ENCODE measurements around the gene BEX4. TPM values are rescaled to one million over a fixed set of nuclear protein-coding genes. Genes with fewer than 3 reads are reported as not detected.
"Not testable (repeated sequence)": the region's sequence is repeated elsewhere in the genome, so short reads cannot be mapped to it uniquely, and the experiment has no call there.

BEX4 gene
- total RNA-seq, 1 experiment from 2014 or later, result 36.5 TPM

GRCh38 chrX:103215425-103215991 is 600 bp downstream of the BEX4 start:
- no peaks in the 10 kb centered on the region for H3K27me3 ChIP-seq
- peak overlapping the region; percentile 79 for H3K4me3 ChIP-seq
- peak overlapping the region; percentile 77 for H3K27ac ChIP-seq
- no peaks in the 10 kb centered on the region for H3K9me3 ChIP-seq (replicated peaks)
- H3K36me3 ChIP-seq, result peaks cover 6% of the 10 kb centered on the region; the same call in 1 of the 2 replicates
- no peaks in the 10 kb centered on the region for H3K4me1 ChIP-seq
- peak; percentile 48 to 51 for DNase-seq

GRCh38 chrX:103220511-103221323 is 5.8 kb downstream of the BEX4 start:
- Histone ChIP-seq H3K27me3 (no peaks in the 10 kb centered on the region), H3K36me3 (peaks cover 6% of the 10 kb centered on the region; the same call in 1 of the 2 replicates), H3K27ac (no peak overlapping the region), H3K9me3 (replicated peaks) (no peaks in the 10 kb centered on the region), H3K4me1 (no peaks in the 10 kb centered on the region), H3K4me3 (no peak overlapping the region)
- DNase-seq, result no peak

GRCh38 chrX:103225918-103226317 is 11.0 kb downstream of the BEX4 start:
- not testable (repeated sequence) for H3K36me3 ChIP-seq; DNase-seq; H3K4me1 ChIP-seq; H3K9me3 ChIP-seq (replicated peaks); H3K27me3 ChIP-seq; H3K27ac ChIP-seq; H3K4me3 ChIP-seq

- H3K4me1 ChIP-seq, result no peaks in the 10 kb centered on the region
- no peak overlapping the region for H3K4me3 ChIP-seq
- no peaks in the 10 kb centered on the region for H3K27me3 ChIP-seq
- no peak for DNase-seq
- H3K9me3 ChIP-seq (replicated peaks), result no peaks in the 10 kb centered on the region
- H3K27ac ChIP-seq, result no peak overlapping the region
- no peaks in the 10 kb centered on the region for H3K36me3 ChIP-seq
These were observed 18.4 kb downstream of the BEX4 start for GRCh38 chrX:103233263-103233662.

- H3K27ac ChIP-seq, result no peak overlapping the region
- DNase-seq, result no peak
- no peak overlapping the region for H3K4me3 ChIP-seq
- no peaks in the 10 kb centered on the region for H3K9me3 ChIP-seq (replicated peaks)
- no peaks in the 10 kb centered on the region for H3K4me1 ChIP-seq
- H3K36me3 ChIP-seq, result no peaks in the 10 kb centered on the region
- no peaks in the 10 kb centered on the region for H3K27me3 ChIP-seq
These were observed 20.0 kb downstream of the BEX4 start for GRCh38 chrX:103234869-103235268.

GRCh38 chrX:103235608-103236007 is 20.7 kb downstream of the BEX4 start:
- H3K4me1 ChIP-seq; DNase-seq; H3K27me3 ChIP-seq; H3K36me3 ChIP-seq; H3K27ac ChIP-seq; H3K4me3 ChIP-seq; H3K9me3 ChIP-seq (replicated peaks): not testable (repeated sequence)

- Histone ChIP-seq H3K27ac (no peak overlapping the region), H3K9me3 (replicated peaks) (no peaks in the 10 kb centered on the region)
These were observed 21.4 kb downstream of the BEX4 start for GRCh38 chrX:103236296-103236695.

GRCh38 chrX:103240155-103240554 is 25.2 kb downstream of the BEX4 start:
- Histone ChIP-seq H3K4me3 (no peak overlapping the region), H3K4me1 (no peaks in the 10 kb centered on the region), H3K27me3 (no peaks in the 10 kb centered on the region), H3K27ac (no peak overlapping the region), H3K9me3 (replicated peaks) (no peaks in the 10 kb centered on the region), H3K36me3 (no peaks in the 10 kb centered on the region)
- no peak for DNase-seq

More at GRCh38 chrX:103236296-103236695, 21.4 kb downstream of the BEX4 start:
- H3K4me1 ChIP-seq, result no peaks in the 10 kb centered on the region
- no peaks in the 10 kb centered on the region for H3K36me3 ChIP-seq
- no peaks in the 10 kb centered on the region for H3K27me3 ChIP-seq
- no peak overlapping the region for H3K4me3 ChIP-seq
- no peak for DNase-seq

- DNase-seq, result peak in 1 of 2 experiments; percentile 11
- Histone ChIP-seq H3K9me3 (replicated peaks) (no peaks in the 10 kb centered on the region), H3K4me1 (no peaks in the 10 kb centered on the region), H3K36me3 (peaks cover 6% of the 10 kb centered on the region), H3K27me3 (no peaks in the 10 kb centered on the region), H3K4me3 (no peak overlapping the region), H3K27ac (no peak overlapping the region)
These were observed 33.6 kb downstream of the BEX4 start for GRCh38 chrX:103248553-103248952.

GRCh38 chrX:103249805-103250204 is 34.9 kb downstream of the BEX4 start:
- DNase-seq, result no peak
- no peaks in the 10 kb centered on the region for H3K4me1 ChIP-seq
- no peak overlapping the region for H3K4me3 ChIP-seq
- H3K27ac ChIP-seq, result no peak overlapping the region
- no peaks in the 10 kb centered on the region for H3K27me3 ChIP-seq
- no peaks in the 10 kb centered on the region for H3K9me3 ChIP-seq (replicated peaks)
- peaks cover 6% of the 10 kb centered on the region for H3K36me3 ChIP-seq

GRCh38 chrX:103250977-103251376 is 36.1 kb downstream of the BEX4 start:
- Histone ChIP-seq H3K36me3 (peaks cover 6% of the 10 kb centered on the region), H3K4me3 (no peak overlapping the region), H3K27me3 (no peaks in the 10 kb centered on the region), H3K4me1 (no peaks in the 10 kb centered on the region), H3K9me3 (replicated peaks) (no peaks in the 10 kb centered on the region), H3K27ac (no peak overlapping the region)
- DNase-seq, result no peak

- no peaks in the 10 kb centered on the region for H3K9me3 ChIP-seq (replicated peaks)
- no peaks in the 10 kb centered on the region for H3K4me1 ChIP-seq
- peak overlapping the region; percentile 82 for H3K4me3 ChIP-seq
- peak in 1 of 2 experiments; percentile 0 for DNase-seq
- H3K36me3 ChIP-seq, result peaks cover 6% of the 10 kb centered on the region
- H3K27me3 ChIP-seq, result no peaks in the 10 kb centered on the region
- peak overlapping the region; percentile 87; the same call in 1 of the 2 replicates for H3K27ac ChIP-seq
These were observed 38.7 kb downstream of the BEX4 start for GRCh38 chrX:103253608-103254007.

GRCh38 chrX:103254171-103254824 is 39.4 kb downstream of the BEX4 start:
- H3K4me3 ChIP-seq, result peak overlapping the region; percentile 82
- no peaks in the 10 kb centered on the region for H3K4me1 ChIP-seq
- no peaks in the 10 kb centered on the region for H3K27me3 ChIP-seq
- peak; percentile 29 to 51 for DNase-seq
- H3K27ac ChIP-seq, result peak overlapping the region; percentile 87
- H3K9me3 ChIP-seq (replicated peaks), result no peaks in the 10 kb centered on the region
- H3K36me3 ChIP-seq, result peaks cover 6% of the 10 kb centered on the region

- Histone ChIP-seq H3K27ac (peak within 1 kb of the TSS; percentile 87), H3K36me3 (peaks cover 6% of the 10 kb centered on the region), H3K4me1 (no peaks in the 10 kb centered on the region), H3K27me3 (no peaks in the 10 kb centered on the region), H3K4me3 (peak within 1 kb of the TSS; percentile 82), H3K9me3 (replicated peaks) (no peaks in the 10 kb centered on the region)
- peak; percentile 83 to 88 for DNase-seq
These were observed 40.1 kb downstream of the BEX4 start, which contains the start of gene TCEAL8 for GRCh38 chrX:103254921-103255493. Gene TCEAL8, minus strand, starts transcription at chrX:103255155. Its CDS starts 1,176 bp downstream, at chrX:103253979.

GRCh38 chrX:103256651-103257050 is 41.7 kb downstream of the BEX4 start:
- DNase-seq, result no peak
- Histone ChIP-seq H3K36me3 (peaks cover 6% of the 10 kb centered on the region), H3K27ac (no peak overlapping the region), H3K9me3 (replicated peaks) (no peaks in the 10 kb centered on the region), H3K4me3 (no peak overlapping the region), H3K27me3 (no peaks in the 10 kb centered on the region), H3K4me1 (no peaks in the 10 kb centered on the region)

All from SJCRH30 (cell line).